Choroid plexus epithelial cell (primary cell): ENCODE results near the gene SCP2D1.

ENCODE experiments used
- DNase-seq: peaks from one replicate; pipeline ENCODE4 v3.0.0-alpha.2; 2010; ENCODE audit warnings: low read depth
- H3K4me3 ChIP-seq: 2 replicates; pipeline ENCODE4 v1.5.1; 2011; ENCODE audit warnings: low read depth, mild to moderate bottlenecking, control low read depth, low read length, moderate library complexity
- CTCF ChIP-seq: conservative IDR thresholded peaks from 2 replicates; pipeline ENCODE4 v1.5.1; 2011; ENCODE audit warnings: low read depth, mild to moderate bottlenecking, control low read depth, inconsistent platforms, low read length, moderate library complexity

The SCP2D1 gene

GRCh38 chr20:18835466-18836256 lies 22.1 kb downstream of the SCP2D1 start:
- no peak for DNase-seq
- no peak for TF ChIP-seq CTCF
- no peak overlapping the region for H3K4me3 ChIP-seq

- no peak for DNase-seq
- no peak overlapping the region for H3K4me3 ChIP-seq
Observed at GRCh38 chr20:18837718-18838117, 24.1 kb downstream of the SCP2D1 start.

GRCh38 chr20:18839507-18840247 lies 26.1 kb downstream of the SCP2D1 start:
- no peak for DNase-seq
- H3K4me3 ChIP-seq: no peak overlapping the region
- no peak for TF ChIP-seq CTCF

More at GRCh38 chr20:18837718-18838117, 24.1 kb downstream of the SCP2D1 start:
- TF ChIP-seq CTCF: no peak

- no peak overlapping the region for H3K4me3 ChIP-seq
- TF ChIP-seq CTCF: no peak
- DNase-seq: no peak
Observed at GRCh38 chr20:18840248-18840645, 26.7 kb downstream of the SCP2D1 start.

GRCh38 chr20:18845017-18845416 lies 31.4 kb downstream of the SCP2D1 start:
- no peak overlapping the region for H3K4me3 ChIP-seq
- TF ChIP-seq CTCF: no peak
- DNase-seq: no peak

- TF ChIP-seq CTCF: no peak
Observed at GRCh38 chr20:18847226-18847755, 33.7 kb downstream of the SCP2D1 start.

More at GRCh38 chr20:18847226-18847755, 33.7 kb downstream of the SCP2D1 start:
- H3K4me3 ChIP-seq: no peak overlapping the region
- no peak for DNase-seq
